GM13977 (cell line): ENCODE measurements around the gene BTG2.

Source experiments
- DNase-seq: peaks from one replicate; pipeline ENCODE4 v3.0.0; 2012; ENCODE audit warnings: low spot score
- CTCF ChIP-seq: IDR thresholded peaks from 2 replicates; pipeline ENCODE4 v1.5.1; 2012; ENCODE audit warnings: mild to moderate bottlenecking, control low read depth; ENCODE audit not compliant: insufficient read depth; ENCODE audit errors: extremely low read depth, missing control alignments
- in situ Hi-C: fragments of 300-500 bp; cut with MboI; formaldehyde crosslinking; loops from one replicate; pipeline ENCODE4 v1.12.0; 2022; ENCODE audit warnings: low sequenced_read_pairs, low pct_unique_long_range_greater_than_20kb, mixed read lengths, inconsistent platforms; ENCODE audit not compliant: unreplicated experiment

Gene BTG2

GRCh38 chr1:203287109-203287893, 18.0 kb upstream of the BTG2 start:
- peak; percentile 87 for DNase-seq
- in situ Hi-C loops, result no loop called here
- TF ChIP-seq CTCF, result no peak

- in situ Hi-C loops, result no loop called here
- no peak for DNase-seq
- TF ChIP-seq CTCF, result no peak
Measured at GRCh38 chr1:203287898-203288297, 17.4 kb upstream of the BTG2 start.

- no peak for TF ChIP-seq CTCF
- no peak for DNase-seq
- in situ Hi-C loops, result no loop called here
Measured at GRCh38 chr1:203288400-203288799, 16.9 kb upstream of the BTG2 start.

- in situ Hi-C loops, result no loop called here
- DNase-seq, result peak; percentile 88
- peak; percentile 15 for TF ChIP-seq CTCF
Measured at GRCh38 chr1:203289281-203289981, 15.9 kb upstream of the BTG2 start.

- TF ChIP-seq CTCF, result no peak
- no peak for DNase-seq
- in situ Hi-C loops, result no loop called here
Measured at GRCh38 chr1:203289982-203290260, 15.4 kb upstream of the BTG2 start.

GRCh38 chr1:203290261-203291089, 14.8 kb upstream of the BTG2 start:
- peak; percentile 85 for DNase-seq
- no peak for TF ChIP-seq CTCF
- in situ Hi-C loops, result no loop called here
